Endometrial microvascular endothelial cells (primary cell): Measurements from ENCODE around the gene ART1. TPM values are rescaled to one million over a fixed set of nuclear protein-coding genes. Genes with fewer than 3 reads are reported as not detected.

Experiments used
- in situ Hi-C: cut with HindIII; loops from 2 replicates; pipeline ENCODE4 v1.10.0; 2017; ENCODE audit warnings: low sequenced_read_pairs, low pct_unique_long_range_greater_than_20kb; ENCODE audit errors: inconsistent ontology term
- total RNA-seq: library from RNA; depleted of rRNA; stranded (reverse); fragments of >200 nt; gene quantifications from one replicate; pipeline ENCODE4 v1.2.3, GENCODE V29; 2015; ENCODE audit errors: inconsistent ontology term

The ART1 gene
- total RNA-seq, 1 donor from 2014 or later, result not detected

DNA sequence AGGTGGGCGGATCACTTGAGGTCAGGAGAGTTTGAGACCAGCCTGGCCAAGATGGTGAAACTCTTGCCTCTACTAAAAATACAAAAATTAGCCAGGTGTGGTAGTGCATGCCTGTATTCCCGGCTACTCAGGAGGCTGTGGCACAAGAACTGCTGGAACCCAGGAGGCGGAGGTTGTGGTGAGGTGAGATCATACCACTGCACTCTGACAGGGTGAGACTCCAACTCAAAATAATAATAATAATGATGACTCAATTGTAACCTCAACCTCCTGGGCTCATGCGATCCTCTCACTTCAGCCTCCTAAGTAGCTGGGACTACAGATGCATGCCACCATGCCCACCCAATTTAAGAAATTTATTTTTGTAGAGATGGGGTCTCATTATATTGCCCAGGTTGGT is 41.8 kb downstream of the ART1 start:
- in situ Hi-C loops, result no loop called here

DNA sequence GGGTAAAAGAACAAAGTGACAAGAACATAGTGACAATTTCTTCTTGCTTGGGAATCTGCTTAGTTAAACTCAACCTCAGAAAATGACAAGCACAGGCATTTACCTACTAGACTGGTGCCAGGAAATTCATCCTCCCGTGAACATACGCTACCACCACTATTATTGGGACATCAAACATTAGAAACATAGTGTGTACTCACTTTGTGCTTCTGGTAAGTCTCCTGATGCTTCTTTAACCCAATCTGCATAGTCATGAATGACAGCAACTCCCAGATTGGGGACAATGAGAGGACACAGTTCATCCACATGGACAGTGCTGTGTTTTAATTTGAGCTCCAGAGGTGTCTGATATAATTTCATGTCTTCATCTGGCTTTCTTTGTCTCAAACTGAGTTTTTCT is 55.5 kb downstream of the ART1 start:
- in situ Hi-C loops, result no loop called here

- in situ Hi-C loops, result no loop called here
These were observed 56.0 kb downstream of the ART1 start for GRCh38 chr11:3700910-3701309.

DNA sequence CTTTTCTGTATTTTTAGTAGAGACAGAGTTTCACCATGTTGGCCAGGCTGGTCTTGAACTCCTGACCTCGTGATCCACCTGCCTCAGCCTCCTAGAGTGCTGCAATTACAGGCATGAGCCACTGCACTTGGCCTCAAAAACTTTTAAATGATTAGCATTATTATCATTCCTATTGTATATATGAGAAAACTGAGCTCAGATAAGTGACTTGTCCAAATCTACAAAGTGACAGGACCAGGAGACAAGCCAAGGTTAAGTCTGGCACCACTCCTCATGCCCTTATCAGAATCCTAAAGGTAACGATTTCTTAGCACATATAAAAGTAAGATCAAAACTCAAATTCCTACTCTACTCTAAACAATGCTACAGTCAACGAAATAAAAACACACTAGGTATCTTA is 58.5 kb downstream of the ART1 start:
- in situ Hi-C loops, result no loop called here

GRCh38 chr11:3707176-3707575 is 62.2 kb downstream of the ART1 start:
- in situ Hi-C loops, result no loop called here

DNA sequence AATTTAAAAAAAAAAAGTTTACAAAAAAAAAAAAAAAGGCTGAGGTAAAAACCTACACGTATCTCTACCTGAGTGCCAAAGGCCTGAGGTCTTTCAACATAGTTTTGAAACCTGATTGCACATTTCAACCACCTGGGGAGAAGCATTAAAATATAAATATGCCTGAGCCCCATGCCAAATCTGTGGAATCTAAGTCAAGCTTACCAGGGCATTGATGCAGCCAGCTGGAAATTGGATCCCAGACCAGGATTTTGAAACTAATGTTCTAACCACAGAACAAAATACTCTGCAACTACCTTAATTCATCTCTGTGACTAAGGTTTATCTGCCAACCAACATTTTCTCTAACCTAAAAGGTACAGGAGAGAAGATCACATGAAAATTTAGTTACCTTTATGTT is 65.0 kb downstream of the ART1 start:
- in situ Hi-C loops, result no loop called here

DNA sequence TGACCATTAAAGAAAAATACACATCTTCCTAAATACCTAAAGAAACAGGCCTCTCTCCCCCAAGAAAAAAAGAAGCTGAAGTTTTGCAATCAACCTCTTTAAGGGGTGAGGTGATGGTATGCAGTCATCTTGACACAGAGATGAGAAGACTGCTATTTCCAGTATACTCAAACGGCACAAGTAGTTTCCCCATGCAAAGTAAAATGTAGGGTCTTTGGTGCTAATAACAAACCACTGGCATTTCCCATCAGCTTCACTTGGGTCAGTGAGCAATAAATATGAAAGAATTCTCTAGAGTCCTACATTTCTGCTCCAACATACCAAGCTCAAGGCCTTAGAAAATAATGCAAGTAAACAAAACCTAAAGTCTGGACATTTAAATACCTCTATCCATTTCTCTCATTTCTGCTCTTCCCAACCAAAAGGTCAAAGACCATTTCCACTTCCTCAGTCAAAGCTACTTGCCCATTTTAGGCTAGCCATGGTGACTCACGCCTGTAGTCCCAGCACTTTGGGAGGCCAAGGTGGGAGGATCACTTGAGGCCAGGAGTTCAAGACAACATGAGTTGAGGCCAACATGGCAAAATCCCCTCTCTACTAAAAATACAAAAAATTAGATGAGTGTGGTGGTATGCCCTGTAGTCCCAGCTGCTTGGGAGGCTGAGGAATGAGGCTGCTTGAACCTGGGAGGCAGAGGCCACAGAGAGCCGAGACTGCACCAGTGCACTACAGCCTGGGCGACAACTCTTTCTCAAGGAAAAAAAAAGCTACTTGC is 65.7 kb downstream of the ART1 start:
- in situ Hi-C loops, result no loop called here

DNA sequence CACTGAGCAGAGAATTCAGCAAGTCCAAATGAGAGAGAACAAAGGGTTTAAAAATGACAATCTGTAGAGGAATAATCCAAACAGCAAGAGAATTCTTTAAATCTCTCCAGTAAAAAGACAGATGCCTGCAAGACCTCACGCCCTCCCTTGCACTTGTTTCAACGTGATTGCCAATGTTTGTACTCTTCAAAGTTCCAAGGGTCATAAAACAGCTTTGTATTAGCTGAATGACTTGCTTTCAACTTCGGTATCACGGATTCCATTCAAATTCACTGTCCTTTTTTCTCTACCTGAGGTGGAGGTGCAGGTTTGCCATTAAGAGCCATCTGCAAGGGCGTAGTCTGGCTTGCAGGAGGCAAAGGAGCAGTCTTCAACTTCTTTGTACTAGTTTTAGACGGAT is 67.3 kb downstream of the ART1 start:
- in situ Hi-C loops, result no loop called here

Other genes starting within 250 kb of the ART1 start
- gene ART5, start 3.1 kb upstream of the ART1 start, total RNA-seq, result not detected
- gene CHRNA10, start 26.3 kb downstream of the ART1 start, total RNA-seq, result 0.56 TPM
- 131 TPM for gene NUP98, start 152.4 kb downstream of the ART1 start, total RNA-seq
- 16.2 TPM for gene PGAP2, start 163.4 kb downstream of the ART1 start, total RNA-seq
- 76.6 TPM for gene RHOG, start 195.8 kb downstream of the ART1 start, total RNA-seq
- gene STIM1, start 210.5 kb downstream of the ART1 start, total RNA-seq, result 13.9 TPM